Hematopoietic multipotent progenitor cell treated with erythropoietin and hydrocortisone succinate and interleukin-3 and kit ligand, for 4 days (in vitro differentiated cells): Measurements from ENCODE around the gene AKAP9.
A peak's percentile ranks its signal among the peaks of the same experiment; 100 is the strongest.
"Not testable (repeated sequence)": the region's sequence is repeated elsewhere in the genome, so short reads cannot be mapped to it uniquely, and the experiment has no call there.

Experiments used
- DNase-seq: peaks from one replicate; pipeline ENCODE4 v3.0.0-alpha.2; 2015

AKAP9 gene

GRCh38 chr7:91940572-91941341 lies at the start of gene AKAP9:
Gene AKAP9, plus strand, starts transcription at chr7:91940862. Its CDS starts 238 bp downstream, at chr7:91941100.
- peak; percentile 96 for DNase-seq

GRCh38 chr7:91892099-91892705 lies 48.5 kb upstream of the AKAP9 start:
- no peak for DNase-seq

GRCh38 chr7:91892821-91893340 lies 47.8 kb upstream of the AKAP9 start:
- DNase-seq, result no peak

- DNase-seq, result not testable (repeated sequence)
These were observed 47.0 kb upstream of the AKAP9 start for GRCh38 chr7:91893699-91894098.

- peak; percentile 20 for DNase-seq
These were observed 45.7 kb upstream of the AKAP9 start for GRCh38 chr7:91894781-91895480.

- DNase-seq, result no peak
These were observed 42.2 kb upstream of the AKAP9 start for GRCh38 chr7:91898240-91898992.

- no peak for DNase-seq
These were observed 41.1 kb upstream of the AKAP9 start for GRCh38 chr7:91899563-91899962.

- DNase-seq, result no peak
These were observed 30.5 kb upstream of the AKAP9 start for GRCh38 chr7:91910171-91910570.

GRCh38 chr7:91911121-91911520 lies 29.5 kb upstream of the AKAP9 start:
- no peak for DNase-seq

GRCh38 chr7:91912494-91912893 lies 28.2 kb upstream of the AKAP9 start:
- DNase-seq, result peak; percentile 18

- no peak for DNase-seq
These were observed 27.1 kb upstream of the AKAP9 start for GRCh38 chr7:91913612-91914011.

- no peak for DNase-seq
These were observed 25.1 kb upstream of the AKAP9 start for GRCh38 chr7:91915401-91916050.

- DNase-seq, result no peak
These were observed 24.6 kb upstream of the AKAP9 start for GRCh38 chr7:91916051-91916440.

GRCh38 chr7:91918356-91918755 lies 22.3 kb upstream of the AKAP9 start:
- no peak for DNase-seq

- DNase-seq, result no peak
These were observed 17.8 kb upstream of the AKAP9 start for GRCh38 chr7:91922857-91923256.

- no peak for DNase-seq
These were observed 12.8 kb upstream of the AKAP9 start for GRCh38 chr7:91927912-91928311.

- DNase-seq, result no peak
These were observed 11.2 kb upstream of the AKAP9 start for GRCh38 chr7:91929463-91929862.

GRCh38 chr7:91940171-91940570 lies 491 bp upstream of the AKAP9 start:
- DNase-seq, result peak; percentile 78

GRCh38 chr7:91941450-91941849 lies 788 bp downstream of the AKAP9 start:
- peak; percentile 84 for DNase-seq

- DNase-seq, result peak; percentile 47
These were observed 1.6 kb downstream of the AKAP9 start for GRCh38 chr7:91942312-91942711.

- not testable (repeated sequence) for DNase-seq
These were observed 4.3 kb downstream of the AKAP9 start for GRCh38 chr7:91944970-91945369.

- DNase-seq, result peak; percentile 62
These were observed 4.8 kb downstream of the AKAP9 start for GRCh38 chr7:91945476-91945875.
